K562 (cell line): ENCODE data around the gene RIPPLY3. TPM values are rescaled to one million over a fixed set of nuclear protein-coding genes. Genes with fewer than 3 reads are reported as not detected.
A peak's percentile ranks its signal among the peaks of the same experiment; 100 is the strongest.

ENCODE experiments used
- ATAC-seq: fragments of 200-7000 bp; cut with Tn5 transposase; 3 replicates; pipeline ENCODE4 v1.9.1; 2020; ENCODE audit warnings: moderate library complexity
- BruUV-seq: library from RNA; stranded (reverse); fragments of 400-500 nt; replicated peaks from 2 replicates; lab custom pipeline; 2021; lab: Mats Ljungman, UMichigan
- CTCF ChIA-PET: fragments of 300-600 bp; formaldehyde crosslinking; extraction: SDS; loops from one replicate; lab custom pipeline; 2021; ENCODE audit warnings: low intra/inter-chr PET ratio; lab: Yijun Ruan, JAX
- POLR2A ChIA-PET: fragments of 300-600, 350-650 bp; sonication (Branson Sonifier 250); formaldehyde crosslinking; extraction: SDS; loops from one replicate; lab custom pipeline; 2021; ENCODE audit warnings: antibody characterized with exemption, inconsistent platforms; lab: Yijun Ruan, JAX
- DNase-seq, 4 experiments: peaks; one replicate each; pipeline versions ENCODE4 v3.0.0 to v3.0.0-alpha.2; 2011 to 2018; ENCODE audit warnings: low spot score in 3 of 4, mixed read lengths in 3 of 4; ENCODE audit errors: extremely low read depth in 1 of 4
- FAIRE-seq: peaks from 2 replicates; lab custom pipeline; 2011; peaks lifted over from hg19 to GRCh38; lab: Jason Lieb, UNC
- H2AFZ ChIP-seq: 2 replicates; pipeline ENCODE4 v1.6.0; 2011; ENCODE audit warnings: low read depth, low read length, control low read depth, inconsistent platforms
- H3K27ac ChIP-seq: fragments of 200-600 bp; 3 replicates; pipeline ENCODE4 v1.8.0; 2011; ENCODE audit warnings: low read depth, mild to moderate bottlenecking, control low read depth, inconsistent platforms, low read length, moderate library complexity, mixed read lengths; ENCODE audit errors: extremely low read depth
- H3K27me3 ChIP-seq, 2 experiments: fragments of 300-600 bp in 1 of 2; 2 replicates in 1 of 2; 3 replicates in 1 of 2; pipeline versions ENCODE4 v1.6.0 to v1.8.0; 2011; ENCODE audit warnings: inconsistent platforms in 2 of 2, low read length in 2 of 2, mild to moderate bottlenecking in 1 of 2, mixed read lengths in 1 of 2, moderate library complexity in 1 of 2; ENCODE audit not compliant: control insufficient read depth in 2 of 2, insufficient read depth in 2 of 2
- H3K36me3 ChIP-seq: fragments of 300-600 bp; 3 replicates; pipeline ENCODE4 v1.8.0; 2011; ENCODE audit warnings: mild to moderate bottlenecking, low read length, inconsistent platforms; ENCODE audit not compliant: control insufficient read depth, insufficient read depth
- H3K4me1 ChIP-seq, 2 experiments: fragments of 200-600 bp in 1 of 2; replicated peaks in 1 of 2; 2 replicates in 1 of 2; 3 replicates in 1 of 2; pipeline versions ENCODE4 v1.5.1 to v1.8.0; 2011; ENCODE audit warnings: inconsistent platforms in 2 of 2, low read length in 2 of 2, mild to moderate bottlenecking in 1 of 2, mixed read lengths in 1 of 2, moderate library complexity in 1 of 2; ENCODE audit not compliant: control insufficient read depth in 2 of 2, insufficient read depth in 2 of 2
- H3K4me2 ChIP-seq: 2 replicates; pipeline ENCODE4 v1.6.1; 2011; ENCODE audit warnings: low read length, control low read depth, inconsistent platforms, mixed read lengths; ENCODE audit not compliant: insufficient read depth
- H3K4me3 ChIP-seq: fragments of 200-600 bp; sonication (generic), shearing (Covaris generic); 2 replicates; pipeline ENCODE4 v1.5.1; 2016; ENCODE audit warnings: control low read depth, inconsistent platforms
- H3K79me2 ChIP-seq: fragments of 200-600 bp; 3 replicates; pipeline ENCODE4 v1.8.0; 2011; ENCODE audit warnings: low read length, inconsistent platforms; ENCODE audit not compliant: control insufficient read depth, insufficient read depth
- H3K9ac ChIP-seq, 2 experiments: 2 replicates each; pipeline versions ENCODE4 v1.6.0 to v1.6.1; 2011; ENCODE audit warnings: low read depth in 2 of 2, low read length in 2 of 2, control low read depth in 1 of 2, inconsistent platforms in 1 of 2, mild to moderate bottlenecking in 1 of 2, mixed read lengths in 1 of 2; ENCODE audit not compliant: insufficient read depth in 1 of 2
- H3K9me1 ChIP-seq: one replicate; pipeline ENCODE4 v1.6.0; 2011; ENCODE audit warnings: inconsistent platforms, mild to moderate bottlenecking, low read length, moderate library complexity; ENCODE audit not compliant: control insufficient read depth, insufficient read depth
- H3K9me3 ChIP-seq: replicated peaks from 2 replicates; pipeline ENCODE4 v1.5.1; 2011; ENCODE audit warnings: low read depth, low read length, inconsistent platforms; ENCODE audit not compliant: control insufficient read depth, insufficient read depth
- H4K20me1 ChIP-seq: replicated peaks from 2 replicates; pipeline ENCODE4 v1.6.1; 2011; ENCODE audit warnings: low read length, inconsistent platforms, mixed read lengths; ENCODE audit not compliant: control insufficient read depth, insufficient read depth
- CEBPB ChIP-seq: fragments of 450-650 bp; IDR thresholded peaks from 2 replicates; pipeline ENCODE4 v1.6.1; 2016; ENCODE audit warnings: missing genetic modification characterization, missing compliant biosample characterization
- CEBPG ChIP-seq, 3 experiments: fragments of 200-800 bp in 1 of 3; sonication (Bioruptor generic) in 1 of 3; sonication (generic) in 1 of 3; formaldehyde crosslinking in 1 of 3; IDR thresholded peaks in 2 of 3; conservative IDR thresholded peaks in 1 of 3; 2 replicates each; pipeline versions ENCODE4 v1.6.1 to v1.8.0; 2016 to 2022; ENCODE audit warnings: missing compliant biosample characterization in 2 of 3, missing genetic modification characterization in 2 of 3, mild to moderate bottlenecking in 1 of 3, missing genetic modification reagents in 1 of 3
- FOSL1 ChIP-seq: fragments of 200-800 bp; sonication (Bioruptor generic); conservative IDR thresholded peaks from 2 replicates; pipeline ENCODE4 v1.6.1; 2016; ENCODE audit warnings: missing genetic modification characterization, missing compliant biosample characterization
- JUND ChIP-seq, 2 experiments: IDR thresholded peaks; 2 replicates in 1 of 2; 3 replicates in 1 of 2; pipeline ENCODE4 v1.6.1; 2011; ENCODE audit warnings: borderline replicate concordance in 2 of 2, low read depth in 2 of 2, low read length in 2 of 2, improper control_type of control experiment in 1 of 2, missing biosample characterization in 1 of 2, missing genetic modification characterization in 1 of 2, missing genetic modification reagents in 1 of 2
- MEIS2 ChIP-seq: fragments of 450-650 bp; IDR thresholded peaks from 2 replicates; pipeline ENCODE4 v1.6.1; 2014; ENCODE audit warnings: mild to moderate bottlenecking; ENCODE audit not compliant: partially characterized antibody
- NR2C2 ChIP-seq, 2 experiments: fragments of 200-800 bp in 1 of 2; sonication (Bioruptor generic) in 1 of 2; sonication (generic) in 1 of 2; formaldehyde crosslinking in 1 of 2; IDR thresholded peaks; 2 replicates each; pipeline versions ENCODE4 v1.6.1 to v1.8.0; 2016 to 2022; ENCODE audit warnings: mild to moderate bottlenecking in 1 of 2, missing compliant biosample characterization in 1 of 2, missing genetic modification characterization in 1 of 2, missing genetic modification reagents in 1 of 2
- ZNF239 ChIP-seq: fragments of 250-450 bp; sonication (Bioruptor Pico); IDR thresholded peaks from 2 replicates; pipeline ENCODE4 v1.4.0; 2020; ENCODE audit warnings: mild to moderate bottlenecking
- ZNF253 ChIP-seq: fragments of 250-450 bp; sonication (Bioruptor Pico); conservative IDR thresholded peaks from 2 replicates; pipeline ENCODE4 v1.6.1; 2021; ENCODE audit warnings: mild to moderate bottlenecking
- ZNF77 ChIP-seq: fragments of 250-450 bp; sonication (Bioruptor Pico); IDR thresholded peaks from 2 replicates; pipeline ENCODE4 v1.5.0; 2020
- ZNF778 ChIP-seq: fragments of 450-650 bp; formaldehyde crosslinking; IDR thresholded peaks from 2 replicates; pipeline ENCODE4 v1.4.0; 2020; ENCODE audit warnings: mild to moderate bottlenecking, moderate library complexity
- WGBS: fragments of 100-300 bp; shearing (Covaris generic); methylation state at CpG from one replicate; pipeline ENCODE4 v1.1.6; 2016; ENCODE audit warnings: low coverage, mixed read lengths; ENCODE audit not compliant: insufficient coverage; ENCODE audit errors: missing lambda C conversion rate; 5-methylcytosine and 5-hydroxymethylcytosine counted together
- in situ Hi-C: fragments of 300-500 bp; cut with MboI; formaldehyde crosslinking; loops from 4 replicates; pipeline ENCODE4 v1.15.0; 2018; ENCODE audit warnings: inconsistent platforms, mixed read lengths
- intact Hi-C: fragments of 100-400 bp; cut with micrococcal nuclease; formaldehyde crosslinking; loops from 2 replicates; pipeline ENCODE4 v1.14.2; 2022
- polyA plus RNA-seq, 8 experiments: library from polyadenylated mRNA; depleted of rRNA in 4 of 8; stranded (reverse) in 5 of 8; unstranded in 3 of 8; fragments of >200 nt; fragmentation: Nextera tagmentation in 2 of 8; fragmentation: Illumina TruSeq in 1 of 8; extraction: Ambion mirVana in 2 of 8; extraction: Trizol in 1 of 8; gene quantifications; 2 replicates each; pipeline versions ENCODE4 v1.2.1 to v1.2.3, GENCODE V29; 2011 to 2014; ENCODE audit warnings: inconsistent platforms in 1 of 8, missing spikeins in 1 of 8
- total RNA-seq, 7 experiments: library from RNA; depleted of rRNA in 6 of 7; stranded (reverse); fragments of >200 nt in 6 of 7; fragmentation: Illumina TruSeq in 2 of 7; extraction: Trizol in 2 of 7; gene quantifications; 2 replicates each; pipeline versions ENCODE4 v1.2.1 to v1.2.3, GENCODE V29; 2011 to 2021; ENCODE audit warnings: low replicate concordance in 1 of 7
- TF ChIP-seq, protein P1 (sequence below), 2 experiments: fragments of 450-650 bp in 1 of 2; sonication (generic) in 1 of 2; formaldehyde crosslinking in 1 of 2; IDR thresholded peaks in 1 of 2; conservative IDR thresholded peaks in 1 of 2; 2 replicates each; pipeline versions ENCODE4 v1.6.1 to v1.8.1; 2016 to 2023; ENCODE audit warnings: mild to moderate bottlenecking in 2 of 2, moderate library complexity in 2 of 2, inconsistent platforms in 1 of 2, missing genetic modification reagents in 1 of 2
- TF ChIP-seq, protein P2 (sequence below): fragments of 150-350 bp; IDR thresholded peaks from 2 replicates; pipeline ENCODE4 v1.6.1; 2014; ENCODE audit warnings: low read depth, mild to moderate bottlenecking, low read length, borderline replicate concordance

The RIPPLY3 gene
- total and polyA plus RNA-seq, 9 of the 15 experiments (the other 6 are each of a cell fraction or from before 2014, with no cell fraction given) = not detected

DNA sequence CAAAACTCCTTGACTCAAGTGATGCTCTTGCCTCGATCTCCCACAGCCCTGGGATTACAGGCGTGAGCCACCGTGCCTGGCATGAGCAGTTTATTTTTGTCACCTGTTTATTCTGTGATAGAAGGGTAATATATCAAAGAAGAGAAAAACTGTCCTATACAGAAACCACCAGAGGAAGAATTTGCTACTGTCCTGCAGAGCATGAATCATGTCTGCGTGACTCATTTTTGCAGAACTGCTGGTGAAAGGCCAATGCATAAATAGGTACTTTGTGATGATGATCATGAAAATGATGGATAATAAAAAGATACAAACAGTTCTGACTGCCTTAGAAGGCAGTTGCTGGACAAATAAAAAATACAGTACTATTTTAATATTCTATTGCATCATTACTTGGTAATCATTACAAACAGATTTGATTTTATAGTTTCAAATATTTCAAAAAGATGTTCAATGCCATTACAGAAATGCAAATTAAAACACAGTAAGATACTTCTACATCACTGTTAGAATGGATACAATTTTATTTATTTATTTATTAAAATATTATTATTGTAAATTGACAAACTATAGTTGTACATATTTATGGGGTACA is 26.5 kb downstream of the RIPPLY3 start:
- ChIA-PET POLR2A (no interaction called here), CTCF (no interaction called here)
- H4K20me1 ChIP-seq = no peaks in the 10 kb centered on the region
- H3K9me3 ChIP-seq = no peaks in the 10 kb centered on the region
- FAIRE-seq (no peak), DNase-seq (no peak), ATAC-seq (no peak)
- TF ChIP-seq CEBPG (CRISPR knock-in tag; IDR thresholded peaks at IDR 0.05) (no peak), CEBPG (tag; conservative IDR thresholded peaks at IDR 0.05 in 1 of 2, IDR thresholded peaks at IDR 0.05 in 1 of 2) (peak; percentile 64 to 75), ZNF778 (no peak), ZNF77 (no peak), NR2C2 (CRISPR knock-in tag; IDR thresholded peaks at IDR 0.05) (no peak), NR2C2 (tag; IDR thresholded peaks at IDR 0.05) (no peak), ZNF239 (CRISPR knock-in tag) (no peak), MEIS2 (peak; percentile 73), FOSL1 (tag) (peak; percentile 78), CEBPB (tag) (peak; percentile 21; the same call in 1 of the 2 replicates), JUND (IDR thresholded peaks at IDR 0.05; ENCODE audit: borderline replicate concordance, low read depth, low read length) (peak; percentile 42; the same call in 1 of the 2 replicates), JUND (tag; IDR thresholded peaks at IDR 0.05; ENCODE audit: borderline replicate concordance, low read depth, low read length) (0 out of 3 replicates have a peak, but pooled peaks have one; percentile 25), ZNF253 (CRISPR knock-in tag) (no peak)
- TF ChIP-seq, protein P1, sequence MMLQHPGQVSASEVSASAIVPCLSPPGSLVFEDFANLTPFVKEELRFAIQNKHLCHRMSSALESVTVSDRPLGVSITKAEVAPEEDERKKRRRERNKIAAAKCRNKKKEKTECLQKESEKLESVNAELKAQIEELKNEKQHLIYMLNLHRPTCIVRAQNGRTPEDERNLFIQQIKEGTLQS (IDR thresholded peaks at IDR 0.05) = peak; percentile 71
- TF ChIP-seq, protein P1 (CRISPR knock-in tag; conservative IDR thresholded peaks at IDR 0.05) = no peak
- TF ChIP-seq, protein P2, sequence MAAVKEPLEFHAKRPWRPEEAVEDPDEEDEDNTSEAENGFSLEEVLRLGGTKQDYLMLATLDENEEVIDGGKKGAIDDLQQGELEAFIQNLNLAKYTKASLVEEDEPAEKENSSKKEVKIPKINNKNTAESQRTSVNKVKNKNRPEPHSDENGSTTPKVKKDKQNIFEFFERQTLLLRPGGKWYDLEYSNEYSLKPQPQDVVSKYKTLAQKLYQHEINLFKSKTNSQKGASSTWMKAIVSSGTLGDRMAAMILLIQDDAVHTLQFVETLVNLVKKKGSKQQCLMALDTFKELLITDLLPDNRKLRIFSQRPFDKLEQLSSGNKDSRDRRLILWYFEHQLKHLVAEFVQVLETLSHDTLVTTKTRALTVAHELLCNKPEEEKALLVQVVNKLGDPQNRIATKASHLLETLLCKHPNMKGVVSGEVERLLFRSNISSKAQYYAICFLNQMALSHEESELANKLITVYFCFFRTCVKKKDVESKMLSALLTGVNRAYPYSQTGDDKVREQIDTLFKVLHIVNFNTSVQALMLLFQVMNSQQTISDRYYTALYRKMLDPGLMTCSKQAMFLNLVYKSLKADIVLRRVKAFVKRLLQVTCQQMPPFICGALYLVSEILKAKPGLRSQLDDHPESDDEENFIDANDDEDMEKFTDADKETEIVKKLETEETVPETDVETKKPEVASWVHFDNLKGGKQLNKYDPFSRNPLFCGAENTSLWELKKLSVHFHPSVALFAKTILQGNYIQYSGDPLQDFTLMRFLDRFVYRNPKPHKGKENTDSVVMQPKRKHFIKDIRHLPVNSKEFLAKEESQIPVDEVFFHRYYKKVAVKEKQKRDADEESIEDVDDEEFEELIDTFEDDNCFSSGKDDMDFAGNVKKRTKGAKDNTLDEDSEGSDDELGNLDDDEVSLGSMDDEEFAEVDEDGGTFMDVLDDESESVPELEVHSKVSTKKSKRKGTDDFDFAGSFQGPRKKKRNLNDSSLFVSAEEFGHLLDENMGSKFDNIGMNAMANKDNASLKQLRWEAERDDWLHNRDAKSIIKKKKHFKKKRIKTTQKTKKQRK = no peak
- H3K27ac ChIP-seq = no peak overlapping the region
- H3K9me1 ChIP-seq = no peaks in the 10 kb centered on the region
- H3K36me3 ChIP-seq = no peaks in the 10 kb centered on the region
- no peaks in the 10 kb centered on the region for H3K27me3 ChIP-seq
- 8% methylated on average over 4 of the region's 4 CpGs for WGBS
- no peak overlapping the region for H2AFZ ChIP-seq
- H3K79me2 ChIP-seq = no peaks in the 10 kb centered on the region
- H3K4me1 ChIP-seq = no peaks in the 10 kb centered on the region
- H3K4me2 ChIP-seq = no peak overlapping the region
- H3K9ac ChIP-seq = no peak overlapping the region
- intact Hi-C loops = no loop called here
- in situ Hi-C loops = no loop called here
- BruUV-seq = no TSS peak
- no peak overlapping the region for H3K4me3 ChIP-seq
